Skeletal muscle tissue (tissue), 4 donors: ENCODE data around the gene TRPM3. TPM values are rescaled to one million over a fixed set of nuclear protein-coding genes. Genes with fewer than 3 reads are reported as not detected.
"Not testable (repeated sequence)": the region's sequence is repeated elsewhere in the genome, so short reads cannot be mapped to it uniquely, and the experiment has no call there.

Source experiments
- H3K27ac ChIP-seq: one replicate; pipeline ENCODE4 v1.7.0; 2013; ENCODE audit warnings: mild to moderate bottlenecking, low read depth, low read length, inconsistent platforms
- H3K27me3 ChIP-seq, 3 donors: one replicate each; pipeline ENCODE4 v1.7.0; 2013; ENCODE audit warnings: low read length in 3 of 3; ENCODE audit not compliant: control insufficient read depth in 3 of 3, insufficient read depth in 3 of 3
- H3K36me3 ChIP-seq, 3 donors: one replicate each; pipeline ENCODE4 v1.7.0; 2013; ENCODE audit warnings: low read length in 3 of 3; ENCODE audit not compliant: control insufficient read depth in 3 of 3, insufficient read depth in 3 of 3
- H3K4me1 ChIP-seq, 3 donors: one replicate each; pipeline ENCODE4 v1.7.0; 2013; ENCODE audit warnings: low read length in 3 of 3, mild to moderate bottlenecking in 3 of 3; ENCODE audit not compliant: control insufficient read depth in 3 of 3, insufficient read depth in 3 of 3
- H3K4me3 ChIP-seq, 3 donors: one replicate each; pipeline ENCODE4 v1.7.0; 2013; ENCODE audit warnings: low read length in 3 of 3
- H3K9ac ChIP-seq, 3 donors: one replicate each; pipeline ENCODE4 v1.7.0; 2013; ENCODE audit warnings: low read length in 3 of 3, mild to moderate bottlenecking in 3 of 3, moderate library complexity in 2 of 3, low read depth in 1 of 3
- H3K9me3 ChIP-seq, 3 donors: one replicate each; pipeline ENCODE4 v1.7.0; 2013; ENCODE audit warnings: low read length in 3 of 3; ENCODE audit not compliant: control insufficient read depth in 3 of 3
- total RNA-seq: library from RNA; depleted of rRNA; stranded (reverse); fragments of >200 nt; gene quantifications from one replicate; pipeline ENCODE4 v1.2.3, GENCODE V29; 2014
- donor health status: Osteomylitis.

Gene TRPM3
- total RNA-seq, 1 donor from 2014 or later = 1.6 TPM

DNA sequence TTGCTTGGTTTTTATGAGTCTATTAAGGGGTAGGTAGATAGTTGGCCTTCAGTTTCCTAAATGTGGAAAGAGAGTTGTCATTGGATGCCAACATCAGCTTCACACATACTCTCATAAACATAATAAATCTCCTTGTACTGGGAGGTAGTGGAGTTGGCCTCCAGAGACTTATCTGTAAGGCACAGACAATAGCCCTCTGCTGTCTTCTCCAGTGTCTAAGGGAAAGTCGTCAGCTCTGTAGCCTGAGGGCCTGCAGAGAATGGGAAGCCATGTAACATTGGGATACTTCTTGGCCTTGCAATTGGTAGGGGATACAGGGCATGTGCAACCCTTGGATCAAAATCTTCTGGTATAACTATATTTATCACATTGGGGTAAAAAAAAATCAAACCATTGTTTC is 375.1 kb downstream of the TRPM3 start:
- Histone ChIP-seq H3K27me3 (no peaks in the 10 kb centered on the region), H3K9me3 (no peaks in the 10 kb centered on the region), H3K4me1 (no peaks in the 10 kb centered on the region), H3K4me3 (no peak overlapping the region), H3K9ac (no peak overlapping the region), H3K36me3 (no peaks in the 10 kb centered on the region), H3K27ac (no peak overlapping the region)

DNA sequence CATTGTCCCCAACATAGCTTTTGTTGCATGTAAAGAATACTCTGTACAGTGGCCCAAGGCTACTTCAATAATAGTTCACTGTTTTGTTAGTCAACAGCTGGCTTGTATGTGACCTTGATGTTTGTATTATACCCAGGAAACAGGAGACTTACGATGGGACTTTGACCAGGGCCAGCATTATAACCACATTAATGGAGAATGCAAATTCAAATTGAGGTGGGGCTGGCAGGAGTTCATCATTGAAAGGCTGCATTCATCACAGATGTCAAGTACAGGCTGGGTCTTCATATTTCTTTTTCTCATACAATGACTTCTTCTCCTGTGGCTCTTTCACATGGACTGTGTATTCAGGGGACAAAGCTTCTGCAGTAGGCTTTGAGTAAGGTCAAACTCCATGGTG is 396.6 kb downstream of the TRPM3 start:
- H3K36me3 ChIP-seq, H3K4me1 ChIP-seq, H3K4me3 ChIP-seq, H3K27me3 ChIP-seq, H3K9ac ChIP-seq, H3K9me3 ChIP-seq, H3K27ac ChIP-seq: not testable (repeated sequence)

DNA sequence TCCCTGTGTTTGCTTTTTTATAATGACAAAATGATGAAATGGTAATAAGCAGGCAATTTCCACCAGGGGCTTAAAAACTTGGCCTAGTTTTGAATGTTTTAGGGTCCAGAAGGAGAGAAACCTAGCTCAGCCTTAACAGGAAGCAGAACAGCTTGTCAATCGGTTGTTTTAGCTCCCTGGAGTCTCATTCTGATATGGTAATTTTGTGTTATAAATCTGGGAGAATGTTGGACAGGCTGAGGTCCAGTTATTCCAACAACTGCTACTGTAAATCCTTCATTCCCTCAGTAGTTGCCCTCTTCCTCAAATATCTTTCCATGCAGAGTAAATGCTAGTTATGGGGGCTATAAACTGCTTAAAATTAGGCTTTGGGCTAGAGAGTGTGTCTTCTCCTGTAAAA is 397.4 kb downstream of the TRPM3 start:
- H3K4me1 ChIP-seq, H3K4me3 ChIP-seq, H3K27me3 ChIP-seq, H3K9ac ChIP-seq, H3K27ac ChIP-seq, H3K36me3 ChIP-seq, H3K9me3 ChIP-seq: not testable (repeated sequence)

DNA sequence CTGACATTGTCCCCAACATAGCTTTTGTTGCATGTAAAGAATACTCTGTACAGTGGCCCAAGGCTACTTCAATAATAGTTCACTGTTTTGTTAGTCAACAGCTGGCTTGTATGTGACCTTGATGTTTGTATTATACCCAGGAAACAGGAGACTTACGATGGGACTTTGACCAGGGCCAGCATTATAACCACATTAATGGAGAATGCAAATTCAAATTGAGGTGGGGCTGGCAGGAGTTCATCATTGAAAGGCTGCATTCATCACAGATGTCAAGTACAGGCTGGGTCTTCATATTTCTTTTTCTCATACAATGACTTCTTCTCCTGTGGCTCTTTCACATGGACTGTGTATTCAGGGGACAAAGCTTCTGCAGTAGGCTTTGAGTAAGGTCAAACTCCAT is 414.6 kb downstream of the TRPM3 start:
- H3K9ac ChIP-seq, H3K4me1 ChIP-seq, H3K27me3 ChIP-seq, H3K36me3 ChIP-seq, H3K27ac ChIP-seq, H3K4me3 ChIP-seq, H3K9me3 ChIP-seq: not testable (repeated sequence)

DNA sequence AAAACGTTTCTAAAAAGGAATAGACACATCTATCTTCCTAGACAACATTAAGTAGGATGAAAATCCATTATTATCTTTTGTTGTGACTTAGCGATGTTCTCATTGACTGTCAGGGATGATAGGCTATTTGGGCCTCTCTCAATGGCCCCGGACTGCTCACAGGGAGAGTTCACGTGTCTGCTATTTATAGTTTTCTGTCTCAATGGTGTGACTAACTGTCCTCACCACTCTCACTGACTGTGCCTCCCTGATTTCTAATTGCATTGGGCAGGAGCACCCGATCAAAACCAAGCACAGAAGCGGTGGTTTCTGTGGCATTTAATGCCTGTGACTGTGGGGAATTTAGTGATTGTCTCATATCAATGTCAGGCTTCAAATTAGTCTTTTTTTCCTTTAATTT is 420.3 kb downstream of the TRPM3 start:
- H3K36me3 ChIP-seq = no peaks in the 10 kb centered on the region
- no peaks in the 10 kb centered on the region for H3K4me1 ChIP-seq
- no peak overlapping the region for H3K27ac ChIP-seq
- no peak overlapping the region for H3K9ac ChIP-seq
- no peaks in the 10 kb centered on the region for H3K27me3 ChIP-seq
- H3K4me3 ChIP-seq = no peak overlapping the region
- no peaks in the 10 kb centered on the region for H3K9me3 ChIP-seq

DNA sequence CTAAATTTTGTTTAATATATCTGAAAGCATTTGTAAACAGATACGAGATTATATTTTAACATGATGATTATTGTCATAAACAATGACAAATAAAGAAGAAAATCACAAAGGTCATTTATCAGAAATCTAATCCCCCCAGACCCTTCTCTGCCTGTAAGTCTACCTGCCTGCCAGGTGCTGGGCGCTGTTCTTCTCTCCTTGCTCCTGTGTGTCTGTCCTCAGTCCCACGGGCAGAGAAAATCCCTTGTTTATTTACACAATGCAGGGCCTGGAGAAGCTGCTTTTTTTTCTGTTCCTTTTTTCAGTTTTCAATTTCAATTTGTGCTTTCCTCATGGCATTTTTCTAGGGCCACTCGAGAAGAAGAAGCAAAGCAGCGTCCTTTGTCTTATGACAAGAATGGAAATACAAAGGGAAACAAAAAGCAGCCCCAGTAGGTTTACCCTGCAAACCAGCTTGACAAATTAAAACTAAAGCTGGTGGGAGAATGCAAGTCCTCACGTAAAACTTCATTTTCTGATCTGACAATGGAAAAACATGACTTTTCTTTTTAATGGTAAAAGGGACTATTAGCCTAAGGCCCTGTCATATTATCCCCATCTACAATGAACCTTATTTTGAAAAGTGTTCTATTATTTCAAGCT is 424.6 kb downstream of the TRPM3 start:
- H3K9ac ChIP-seq = no peak overlapping the region
- H3K4me3 ChIP-seq = no peak overlapping the region
- H3K27ac ChIP-seq = no peak overlapping the region
- no peaks in the 10 kb centered on the region for H3K4me1 ChIP-seq
- H3K9me3 ChIP-seq = no peaks in the 10 kb centered on the region
- H3K27me3 ChIP-seq = no peaks in the 10 kb centered on the region
- no peaks in the 10 kb centered on the region for H3K36me3 ChIP-seq

DNA sequence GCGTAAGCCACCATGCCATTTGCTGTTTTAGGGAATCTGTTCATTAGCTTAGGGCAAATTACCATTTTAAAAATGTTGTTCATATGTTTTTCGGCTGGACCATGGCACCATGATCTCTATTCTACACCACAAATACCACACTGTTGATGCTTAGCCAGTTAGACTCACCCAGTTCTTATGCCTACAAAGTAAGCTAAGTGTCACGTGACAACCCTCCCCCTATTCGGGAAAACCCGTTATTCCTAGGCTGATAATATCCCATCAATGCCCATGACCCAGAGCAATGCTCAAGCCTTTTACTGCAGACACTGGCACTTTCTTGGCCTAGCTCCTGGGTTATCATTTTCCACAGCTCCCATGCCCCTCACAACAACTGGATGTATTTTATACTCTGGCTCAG is 426.7 kb downstream of the TRPM3 start:
- no peak overlapping the region for H3K27ac ChIP-seq
- no peaks in the 10 kb centered on the region for H3K36me3 ChIP-seq
- H3K4me3 ChIP-seq = no peak overlapping the region
- H3K9me3 ChIP-seq = no peaks in the 10 kb centered on the region
- H3K4me1 ChIP-seq = no peaks in the 10 kb centered on the region
- H3K27me3 ChIP-seq = no peaks in the 10 kb centered on the region
- no peak overlapping the region for H3K9ac ChIP-seq

DNA sequence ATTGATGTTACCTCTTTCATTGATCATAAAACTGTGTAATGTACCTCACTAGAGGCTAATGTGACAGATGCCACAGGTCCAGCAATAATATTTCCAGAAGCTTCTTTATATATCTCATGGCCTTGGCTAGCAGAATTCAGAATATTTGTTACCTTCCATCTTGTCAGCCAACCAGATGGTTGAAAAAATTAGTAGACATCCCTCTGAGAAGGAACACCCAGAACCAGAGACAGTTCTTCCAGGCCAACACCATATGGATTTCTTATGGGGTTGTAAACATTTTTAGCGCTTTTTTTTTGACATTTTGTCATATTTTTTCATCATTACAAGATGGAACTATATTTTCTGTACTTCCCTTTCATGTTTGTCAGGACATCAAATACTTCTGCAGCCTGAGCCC is 428.2 kb downstream of the TRPM3 start:
- Histone ChIP-seq H3K9me3 (no peaks in the 10 kb centered on the region), H3K36me3 (no peaks in the 10 kb centered on the region)

DNA sequence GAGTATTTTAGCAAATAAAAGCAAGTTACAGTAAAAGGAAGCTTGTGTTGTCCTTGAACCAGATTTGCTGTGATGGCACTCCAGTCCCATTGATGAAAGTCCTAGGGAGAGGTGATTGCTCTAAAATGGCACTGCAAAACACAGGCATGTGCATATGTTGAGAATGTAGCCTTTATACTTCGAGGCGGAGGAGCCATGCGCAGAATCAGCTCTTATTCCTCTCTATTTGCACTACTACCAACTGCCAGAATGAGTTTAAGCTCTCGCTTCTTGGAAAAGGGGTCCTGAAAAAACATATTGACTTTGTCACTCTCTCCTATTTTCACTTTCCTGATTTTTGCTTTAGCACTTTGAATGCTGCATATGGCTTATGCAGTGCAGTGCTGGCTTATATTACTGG is 429.0 kb downstream of the TRPM3 start:
- Histone ChIP-seq H3K27ac (no peak overlapping the region), H3K4me3 (no peak overlapping the region), H3K36me3 (no peaks in the 10 kb centered on the region), H3K27me3 (no peaks in the 10 kb centered on the region), H3K9me3 (no peaks in the 10 kb centered on the region), H3K4me1 (no peaks in the 10 kb centered on the region), H3K9ac (no peak overlapping the region)

More for the DNA sequence above, 428.2 kb downstream of the TRPM3 start:
- H3K27me3 ChIP-seq = no peaks in the 10 kb centered on the region
- no peaks in the 10 kb centered on the region for H3K4me1 ChIP-seq
- H3K4me3 ChIP-seq = no peak overlapping the region
- no peak overlapping the region for H3K27ac ChIP-seq
- H3K9ac ChIP-seq = no peak overlapping the region

DNA sequence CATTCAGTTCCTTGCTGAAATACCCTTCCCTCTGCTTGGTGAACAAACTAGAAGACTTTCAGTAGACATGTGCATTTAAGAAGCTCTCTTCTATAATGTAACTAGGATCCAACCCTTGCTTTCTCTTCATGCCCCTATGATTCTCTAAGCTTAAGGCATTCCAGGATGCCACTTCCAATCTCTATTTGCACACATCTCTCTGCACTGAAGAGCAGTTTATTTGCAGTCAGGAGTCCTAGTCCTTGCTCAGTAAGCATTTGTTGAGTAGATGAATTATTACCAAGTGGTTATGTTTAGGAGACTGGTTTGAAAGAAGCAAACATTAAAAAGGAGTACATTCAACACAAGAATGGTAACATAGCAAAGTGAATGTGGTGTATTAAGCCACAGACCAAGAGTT is 432.7 kb downstream of the TRPM3 start:
- H3K9me3 ChIP-seq = no peaks in the 10 kb centered on the region
- no peak overlapping the region for H3K9ac ChIP-seq
- H3K36me3 ChIP-seq = no peaks in the 10 kb centered on the region
- H3K27me3 ChIP-seq = no peaks in the 10 kb centered on the region
- H3K4me3 ChIP-seq = no peak overlapping the region
- H3K4me1 ChIP-seq = no peaks in the 10 kb centered on the region
- H3K27ac ChIP-seq = no peak overlapping the region

DNA sequence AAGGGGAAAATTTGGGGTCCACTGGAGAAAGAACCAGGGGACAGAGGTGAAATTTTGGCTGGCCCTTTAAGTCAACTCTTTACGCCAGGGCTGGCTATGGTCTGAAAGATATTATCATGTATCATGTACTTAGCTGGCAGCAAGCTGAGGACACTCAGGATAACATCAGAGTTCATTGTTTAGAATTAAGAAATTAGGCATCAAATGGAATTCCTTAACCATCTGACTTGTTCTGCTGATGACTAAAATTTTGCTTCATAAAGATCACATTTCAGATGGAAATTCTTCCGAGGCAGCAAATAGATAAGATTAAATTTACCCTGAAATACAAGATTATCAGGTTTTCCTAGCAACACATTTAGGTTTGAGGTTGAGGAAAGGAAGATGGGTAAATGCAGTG is 437.6 kb downstream of the TRPM3 start:
- Histone ChIP-seq H3K36me3 (no peaks in the 10 kb centered on the region), H3K27ac (no peak overlapping the region), H3K27me3 (no peaks in the 10 kb centered on the region), H3K4me1 (no peaks in the 10 kb centered on the region), H3K9ac (no peak overlapping the region), H3K4me3 (no peak overlapping the region), H3K9me3 (no peaks in the 10 kb centered on the region)
